BE2C (cell line): ENCODE measurements around the gene FANCG.

Experiments
- DNase-seq: peaks from one replicate; pipeline ENCODE4 v3.0.0-alpha.2; 2020
- H3K27me3 ChIP-seq: fragments of 250-450 bp; sonication (Bioruptor Pico); 2 replicates; pipeline ENCODE4 v1.5.1; 2020; ENCODE audit warnings: mild to moderate bottlenecking
- H3K36me3 ChIP-seq: fragments of 250-450 bp; sonication (Bioruptor Pico); 2 replicates; pipeline ENCODE4 v1.5.1; 2020; ENCODE audit warnings: mild to moderate bottlenecking
- H3K4me1 ChIP-seq: fragments of 250-450 bp; sonication (Bioruptor Pico); 2 replicates; pipeline ENCODE4 v1.5.1; 2020
- H3K4me3 ChIP-seq: 2 replicates; pipeline ENCODE4 v1.5.1; 2011; ENCODE audit warnings: low read depth, low read length
- H3K9me3 ChIP-seq: fragments of 250-450 bp; sonication (Bioruptor Pico); 2 replicates; pipeline ENCODE4 v1.5.1; 2020
- TF ChIP-seq, protein P1 (sequence below): IDR thresholded peaks from 2 replicates; pipeline ENCODE4 v1.5.1; 2012; ENCODE audit warnings: mild to moderate bottlenecking, low read depth, low read length

FANCG gene

DNA sequence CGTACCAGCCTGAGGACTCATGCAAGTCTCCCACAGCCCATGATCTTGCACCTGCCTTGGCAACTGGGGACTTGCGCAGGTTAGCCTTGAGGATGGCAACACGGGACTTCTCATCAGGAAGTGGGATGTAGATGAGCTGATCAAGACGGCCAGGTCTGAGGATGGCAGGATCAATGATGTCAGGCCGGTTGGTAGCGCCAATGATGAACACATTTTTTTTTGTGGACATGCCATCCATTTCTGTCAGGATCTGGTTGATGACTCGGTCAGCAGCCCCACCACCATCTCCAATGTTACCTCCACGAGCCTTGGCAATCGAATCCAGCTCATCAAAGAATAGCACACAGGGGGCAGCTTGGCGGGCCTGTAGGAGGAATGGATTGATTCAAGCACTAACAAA, 20.3 kb downstream of the FANCG start:
- no peak overlapping the region for H3K4me3 ChIP-seq
- TF ChIP-seq, protein P1, sequence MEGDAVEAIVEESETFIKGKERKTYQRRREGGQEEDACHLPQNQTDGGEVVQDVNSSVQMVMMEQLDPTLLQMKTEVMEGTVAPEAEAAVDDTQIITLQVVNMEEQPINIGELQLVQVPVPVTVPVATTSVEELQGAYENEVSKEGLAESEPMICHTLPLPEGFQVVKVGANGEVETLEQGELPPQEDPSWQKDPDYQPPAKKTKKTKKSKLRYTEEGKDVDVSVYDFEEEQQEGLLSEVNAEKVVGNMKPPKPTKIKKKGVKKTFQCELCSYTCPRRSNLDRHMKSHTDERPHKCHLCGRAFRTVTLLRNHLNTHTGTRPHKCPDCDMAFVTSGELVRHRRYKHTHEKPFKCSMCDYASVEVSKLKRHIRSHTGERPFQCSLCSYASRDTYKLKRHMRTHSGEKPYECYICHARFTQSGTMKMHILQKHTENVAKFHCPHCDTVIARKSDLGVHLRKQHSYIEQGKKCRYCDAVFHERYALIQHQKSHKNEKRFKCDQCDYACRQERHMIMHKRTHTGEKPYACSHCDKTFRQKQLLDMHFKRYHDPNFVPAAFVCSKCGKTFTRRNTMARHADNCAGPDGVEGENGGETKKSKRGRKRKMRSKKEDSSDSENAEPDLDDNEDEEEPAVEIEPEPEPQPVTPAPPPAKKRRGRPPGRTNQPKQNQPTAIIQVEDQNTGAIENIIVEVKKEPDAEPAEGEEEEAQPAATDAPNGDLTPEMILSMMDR = no peak
- H3K9me3 ChIP-seq = no peaks in the 10 kb centered on the region
- peaks cover 96% of the 10 kb centered on the region for H3K36me3 ChIP-seq
- H3K4me1 ChIP-seq = no peaks in the 10 kb centered on the region
- DNase-seq = no peak
- H3K27me3 ChIP-seq = no peaks in the 10 kb centered on the region

DNA sequence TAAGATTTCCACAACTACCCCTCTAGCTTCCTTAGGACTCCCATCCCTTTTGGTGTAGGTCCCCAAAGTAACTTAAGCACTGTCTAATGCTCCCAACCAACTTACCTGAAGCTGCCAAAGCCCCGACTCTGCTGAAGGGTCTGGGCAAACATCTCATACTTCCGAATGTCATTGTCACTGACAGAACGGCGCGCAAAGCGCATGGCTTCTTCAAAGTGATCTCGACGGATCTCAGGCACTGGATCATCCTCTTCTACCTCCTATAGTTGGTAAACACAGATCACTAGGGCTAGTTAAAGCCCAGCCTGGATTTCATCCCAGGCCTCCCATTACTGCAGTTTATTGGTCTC, 22.5 kb downstream of the FANCG start:
- DNase-seq = no peak
- H3K4me3 ChIP-seq = no peak overlapping the region
- no peaks in the 10 kb centered on the region for H3K4me1 ChIP-seq
- H3K36me3 ChIP-seq = peaks cover 77% of the 10 kb centered on the region
- H3K27me3 ChIP-seq = no peaks in the 10 kb centered on the region
- TF ChIP-seq, protein P1 = no peak
- no peaks in the 10 kb centered on the region for H3K9me3 ChIP-seq

- no peak overlapping the region for H3K4me3 ChIP-seq
- H3K9me3 ChIP-seq = no peaks in the 10 kb centered on the region
- TF ChIP-seq, protein P1 = no peak
- H3K27me3 ChIP-seq = no peaks in the 10 kb centered on the region
- no peaks in the 10 kb centered on the region for H3K4me1 ChIP-seq
- peaks cover 72% of the 10 kb centered on the region for H3K36me3 ChIP-seq
- DNase-seq = no peak
These were observed 23.0 kb downstream of the FANCG start for GRCh38 chr9:35056571-35057270.

DNA sequence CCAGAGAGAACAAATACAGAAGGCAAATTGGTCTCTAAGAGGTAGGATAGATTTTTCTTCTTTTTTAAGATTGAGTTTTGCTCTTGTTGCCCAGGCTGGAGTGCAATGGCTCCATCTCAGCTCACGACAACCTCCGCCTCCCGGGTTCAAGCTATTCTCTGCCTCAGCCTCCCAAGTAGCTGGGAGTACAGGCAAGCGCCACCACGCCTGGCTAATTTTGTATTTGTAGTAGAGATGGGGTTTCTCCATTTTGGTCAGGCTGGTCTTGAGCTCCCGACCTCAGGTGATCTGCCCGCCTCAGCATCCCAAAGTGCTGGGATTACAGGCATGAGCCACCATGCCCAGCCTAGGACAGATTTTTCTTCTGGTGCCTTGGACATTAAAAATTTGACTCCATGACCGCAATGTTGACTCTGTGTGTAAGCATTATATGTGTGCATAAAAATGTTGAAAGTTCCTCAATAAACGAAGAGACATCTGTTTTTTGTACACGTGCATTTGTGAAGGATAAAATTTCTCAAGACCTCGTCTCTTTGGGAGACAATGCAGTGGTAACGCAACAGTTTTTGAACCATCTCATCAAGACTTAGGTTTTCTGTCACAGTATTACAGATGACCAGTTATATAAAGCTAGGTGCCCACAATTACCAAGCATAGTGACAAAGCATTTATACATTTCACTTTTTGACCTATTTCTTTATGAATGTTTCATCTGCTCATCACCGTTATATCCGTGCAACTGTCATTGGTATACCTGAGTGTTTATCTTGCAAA, 24.7 kb downstream of the FANCG start:
- Histone ChIP-seq H3K36me3 (peaks cover 58% of the 10 kb centered on the region), H3K4me1 (no peaks in the 10 kb centered on the region), H3K4me3 (no peak overlapping the region), H3K9me3 (no peaks in the 10 kb centered on the region), H3K27me3 (no peaks in the 10 kb centered on the region)
- TF ChIP-seq, protein P1 = no peak
- no peak for DNase-seq

DNA sequence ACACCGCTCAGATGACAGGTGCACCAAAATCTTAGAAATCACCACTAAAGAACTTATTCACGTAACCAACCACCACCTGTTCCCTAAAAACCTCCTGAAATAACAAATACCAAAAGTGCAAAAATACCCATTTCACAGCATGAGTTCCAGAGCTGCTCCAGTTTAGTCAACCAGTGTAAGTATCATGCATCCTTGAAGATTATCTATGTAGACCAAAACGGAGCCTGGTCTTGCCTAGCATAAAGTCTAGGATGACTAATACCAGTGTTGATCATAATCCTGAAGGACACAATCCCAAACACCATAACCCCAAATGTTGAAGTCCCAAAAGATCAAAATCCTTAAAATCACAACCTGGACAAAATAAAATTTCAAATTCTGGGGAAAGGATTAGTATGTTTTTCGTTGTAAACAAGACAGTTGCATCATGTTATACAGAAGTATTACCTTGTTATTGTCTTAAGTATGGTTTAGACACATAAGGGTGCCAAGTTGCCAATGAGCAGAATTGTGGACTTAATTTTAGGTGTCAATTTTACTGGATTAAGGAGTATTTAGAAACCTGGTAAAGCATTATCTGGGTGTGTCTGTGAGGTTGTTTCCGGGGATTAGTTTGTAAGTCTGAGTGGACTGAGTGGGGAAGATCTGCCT, 25.4 kb downstream of the FANCG start:
- no peak overlapping the region for H3K4me3 ChIP-seq
- H3K9me3 ChIP-seq = no peaks in the 10 kb centered on the region
- DNase-seq = no peak
- H3K36me3 ChIP-seq = peaks cover 50% of the 10 kb centered on the region
- no peaks in the 10 kb centered on the region for H3K4me1 ChIP-seq
- no peaks in the 10 kb centered on the region for H3K27me3 ChIP-seq
- TF ChIP-seq, protein P1 = no peak
